Sigmoid colon (tissue), 7 donors: ENCODE measurements around the gene PSORS1C1. TPM values are rescaled to one million over a fixed set of nuclear protein-coding genes. Genes with fewer than 3 reads are reported as not detected.

Source experiments
- DNase-seq: peaks from one replicate; pipeline ENCODE4 v3.0.0-alpha.2; 2019
- H3K27ac ChIP-seq, 4 donors: fragments of 200-600 bp; sonication (generic); one replicate each; pipeline ENCODE4 v1.5.1; 2016 to 2019; ENCODE audit warnings: mild to moderate bottlenecking in 1 of 4
- H3K27me3 ChIP-seq, 3 donors: fragments of 200-600 bp; sonication (generic); one replicate each; pipeline ENCODE4 v1.5.1; 2019; ENCODE audit warnings: mild to moderate bottlenecking in 1 of 3
- H3K36me3 ChIP-seq, 4 donors: fragments of 200-600 bp; sonication (generic); one replicate each; pipeline ENCODE4 v1.5.1; 2016 to 2019
- H3K4me1 ChIP-seq, 4 donors: fragments of 200-600 bp; sonication (generic); one replicate each; pipeline ENCODE4 v1.5.1; 2017 to 2019
- H3K4me3 ChIP-seq, 4 donors: fragments of 200-600 bp; sonication (generic); one replicate each; pipeline ENCODE4 v1.5.1; 2017 to 2019; ENCODE audit warnings: mild to moderate bottlenecking in 2 of 4, moderate library complexity in 1 of 4
- H3K9me3 ChIP-seq, 4 donors: fragments of 200-600 bp in 3 of 4; sonication (generic) in 3 of 4; one replicate each; pipeline versions ENCODE4 v1.5.1 to v1.6.1; 2013 to 2019
- EP300 ChIP-seq, 4 donors: sonication (generic); formaldehyde crosslinking; IDR thresholded peaks; one replicate each; pipeline ENCODE4 v1.6.1; 2017; ENCODE audit warnings: antibody characterized with exemption in 4 of 4
- POLR2A ChIP-seq, 2 donors: fragments of 450-650 bp; IDR thresholded peaks; one replicate each; pipeline ENCODE4 v1.6.1; 2016; ENCODE audit warnings: antibody characterized with exemption in 2 of 2, mild to moderate bottlenecking in 2 of 2, moderate library complexity in 2 of 2
- POLR2AphosphoS5 ChIP-seq, 4 donors: sonication (generic); formaldehyde crosslinking; IDR thresholded peaks; one replicate each; pipeline ENCODE4 v1.6.1; 2017; ENCODE audit warnings: antibody characterized with exemption in 4 of 4
- WGBS, 2 donors: extraction: QIAGEN DNeasy Blood & Tissue Kit; methylation state at CpG; one replicate each; pipeline ENCODE4 v1.1.7; 2013; 5-methylcytosine and 5-hydroxymethylcytosine counted together
- intact Hi-C: fragments of 100-400 bp; cut with DNase I; formaldehyde crosslinking; loops from one replicate; pipeline ENCODE4 v1.15.1; 2023
- polyA plus RNA-seq, 3 donors: library from polyadenylated mRNA; stranded (reverse); fragments of 200-250 nt; gene quantifications; one replicate each; pipeline ENCODE4 v1.2.3, GENCODE V29; 2013
- total RNA-seq, 4 donors: library from RNA; depleted of rRNA; stranded (reverse); fragments of >200 nt; gene quantifications; one replicate each; pipeline ENCODE4 v1.1.0, GENCODE V29; 2016
- TF ChIP-seq, protein P1 (sequence below), 4 experiments: fragments of 450-650 bp in 3 of 4; fragments of 200-600 bp in 1 of 4; IDR thresholded peaks; one replicate each; pipeline ENCODE4 v1.5.1; 2016 to 2019; ENCODE audit warnings: antibody characterized with exemption in 4 of 4, mild to moderate bottlenecking in 3 of 4, moderate library complexity in 2 of 4
- donor health status: healthy with polysubstance abuse.
- donor health status: Bipolar disorder and iron deficiency.
- donor health status: healthy.

The PSORS1C1 gene
- total and polyA plus RNA-seq, 7 donors, result 0.49 to 33.3 (median 2.7) TPM

DNA sequence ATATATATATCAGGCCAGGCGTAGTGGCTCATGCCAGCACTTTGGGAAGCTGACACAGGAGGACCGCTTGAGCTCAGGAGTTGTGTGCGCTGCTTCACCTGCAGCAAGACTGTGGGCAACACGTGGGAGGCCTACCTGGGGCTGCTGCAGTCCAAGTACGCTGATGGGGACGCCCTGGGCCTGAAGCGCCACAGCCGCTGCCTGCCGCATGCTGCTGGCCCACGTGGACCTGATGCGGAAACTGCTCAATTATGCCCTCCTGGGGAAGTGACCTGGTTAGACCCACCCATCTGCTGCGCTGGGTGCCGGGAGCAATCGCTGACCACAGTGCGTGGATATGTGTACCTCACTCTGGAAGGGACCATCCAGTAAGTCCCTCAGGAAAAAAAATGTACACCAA is 26.0 kb downstream of the PSORS1C1 start:
- Histone ChIP-seq H3K36me3 (peaks cover 0 to 9% (median 2%) of the 10 kb centered on the region in 4 donors), H3K27me3 (no peaks in the 10 kb centered on the region), H3K4me3 (no peak overlapping the region), H3K9me3 (no peaks in the 10 kb centered on the region), H3K4me1 (peaks cover 0 to 23% (median 12%) of the 10 kb centered on the region in 4 donors), H3K27ac (no peak overlapping the region)
- no peak for TF ChIP-seq EP300 (IDR thresholded peaks at IDR 0.05)
- no peak for TF ChIP-seq POLR2A (IDR thresholded peaks at IDR 0.05)
- TF ChIP-seq, protein P1, sequence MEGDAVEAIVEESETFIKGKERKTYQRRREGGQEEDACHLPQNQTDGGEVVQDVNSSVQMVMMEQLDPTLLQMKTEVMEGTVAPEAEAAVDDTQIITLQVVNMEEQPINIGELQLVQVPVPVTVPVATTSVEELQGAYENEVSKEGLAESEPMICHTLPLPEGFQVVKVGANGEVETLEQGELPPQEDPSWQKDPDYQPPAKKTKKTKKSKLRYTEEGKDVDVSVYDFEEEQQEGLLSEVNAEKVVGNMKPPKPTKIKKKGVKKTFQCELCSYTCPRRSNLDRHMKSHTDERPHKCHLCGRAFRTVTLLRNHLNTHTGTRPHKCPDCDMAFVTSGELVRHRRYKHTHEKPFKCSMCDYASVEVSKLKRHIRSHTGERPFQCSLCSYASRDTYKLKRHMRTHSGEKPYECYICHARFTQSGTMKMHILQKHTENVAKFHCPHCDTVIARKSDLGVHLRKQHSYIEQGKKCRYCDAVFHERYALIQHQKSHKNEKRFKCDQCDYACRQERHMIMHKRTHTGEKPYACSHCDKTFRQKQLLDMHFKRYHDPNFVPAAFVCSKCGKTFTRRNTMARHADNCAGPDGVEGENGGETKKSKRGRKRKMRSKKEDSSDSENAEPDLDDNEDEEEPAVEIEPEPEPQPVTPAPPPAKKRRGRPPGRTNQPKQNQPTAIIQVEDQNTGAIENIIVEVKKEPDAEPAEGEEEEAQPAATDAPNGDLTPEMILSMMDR (IDR thresholded peaks at IDR 0.05), result no peak
- no peak for TF ChIP-seq POLR2AphosphoS5 (IDR thresholded peaks at IDR 0.05)
- DNase-seq, result no peak
- WGBS, 2 donors, result 85 to 87% methylated on average over 15 of the region's 15 CpGs
- intact Hi-C loops, result no loop called here

DNA sequence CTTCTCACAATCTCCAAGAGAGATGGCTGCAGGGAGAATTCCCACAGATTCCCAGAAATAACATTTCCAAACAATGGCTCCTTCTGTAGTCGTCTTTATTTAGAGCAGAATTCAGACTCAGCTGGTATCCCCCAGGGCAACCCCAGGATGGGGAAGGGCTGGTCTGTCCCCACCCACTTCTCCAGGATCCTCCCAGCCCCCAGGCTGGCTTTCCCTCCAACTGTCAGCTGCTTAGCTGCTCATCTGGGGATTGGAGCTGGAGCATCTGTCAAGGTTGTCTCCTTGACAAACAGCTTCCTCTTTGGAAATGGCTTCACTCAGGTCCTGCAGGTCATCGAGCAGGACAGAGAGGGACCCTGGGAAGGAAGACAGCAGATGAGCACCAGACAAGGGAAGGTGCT is 27.8 kb downstream of the PSORS1C1 start:
- Histone ChIP-seq H3K36me3 (peaks cover 0 to 9% (median 2%) of the 10 kb centered on the region in 4 donors), H3K27ac (no peak overlapping the region), H3K9me3 (no peaks in the 10 kb centered on the region), H3K4me3 (no peak overlapping the region), H3K4me1 (peaks cover 0 to 23% (median 10%) of the 10 kb centered on the region in 4 donors), H3K27me3 (no peaks in the 10 kb centered on the region)
- TF ChIP-seq POLR2AphosphoS5 (IDR thresholded peaks at IDR 0.05), result no peak
- no peak for TF ChIP-seq EP300 (IDR thresholded peaks at IDR 0.05)
- no peak for TF ChIP-seq POLR2A (IDR thresholded peaks at IDR 0.05)
- TF ChIP-seq, protein P1 (IDR thresholded peaks at IDR 0.05), result no peak
- no peak for DNase-seq
- 73 to 75% methylated on average over 2 of the region's 2 CpGs for WGBS, 2 donors
- intact Hi-C loops, result no loop called here

DNA sequence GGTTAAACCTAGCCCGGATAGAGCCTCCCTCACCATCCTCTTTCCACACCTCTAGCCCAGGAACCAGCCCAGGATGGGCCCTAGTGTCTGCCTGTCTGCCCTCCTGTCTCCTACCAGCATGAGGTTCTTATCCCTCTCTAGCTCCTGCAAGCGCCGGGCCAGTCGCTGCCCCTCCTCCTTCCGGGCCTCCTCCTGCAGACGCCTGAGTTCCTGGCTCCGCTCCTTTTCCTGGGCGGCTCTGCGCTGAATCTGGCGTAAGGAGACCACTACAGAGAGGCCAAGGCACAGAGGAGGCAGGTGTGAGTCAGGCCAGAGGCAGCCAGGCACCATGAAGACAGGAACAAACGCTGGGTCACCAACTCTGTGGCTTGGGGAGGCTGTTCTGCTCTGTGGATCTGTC is 28.5 kb downstream of the PSORS1C1 start:
- Histone ChIP-seq H3K27me3 (no peaks in the 10 kb centered on the region), H3K27ac (peak overlapping the region; percentile 8 to 66 (median 36)), H3K4me1 (peaks cover 0 to 17% (median 4%) of the 10 kb centered on the region in 4 donors), H3K4me3 (no peak overlapping the region), H3K9me3 (no peaks in the 10 kb centered on the region), H3K36me3 (peaks cover 0 to 9% (median 2%) of the 10 kb centered on the region in 4 donors)
- WGBS, 2 donors, result 74 to 77% methylated on average over 11 of the region's 11 CpGs
- DNase-seq, result peak; percentile 88
- intact Hi-C loops, result no loop called here
- no peak for TF ChIP-seq EP300 (IDR thresholded peaks at IDR 0.05)
- peak in 1 of 4 donors; percentile 25 for TF ChIP-seq POLR2AphosphoS5 (IDR thresholded peaks at IDR 0.05)
- no peak for TF ChIP-seq POLR2A (IDR thresholded peaks at IDR 0.05)

DNA sequence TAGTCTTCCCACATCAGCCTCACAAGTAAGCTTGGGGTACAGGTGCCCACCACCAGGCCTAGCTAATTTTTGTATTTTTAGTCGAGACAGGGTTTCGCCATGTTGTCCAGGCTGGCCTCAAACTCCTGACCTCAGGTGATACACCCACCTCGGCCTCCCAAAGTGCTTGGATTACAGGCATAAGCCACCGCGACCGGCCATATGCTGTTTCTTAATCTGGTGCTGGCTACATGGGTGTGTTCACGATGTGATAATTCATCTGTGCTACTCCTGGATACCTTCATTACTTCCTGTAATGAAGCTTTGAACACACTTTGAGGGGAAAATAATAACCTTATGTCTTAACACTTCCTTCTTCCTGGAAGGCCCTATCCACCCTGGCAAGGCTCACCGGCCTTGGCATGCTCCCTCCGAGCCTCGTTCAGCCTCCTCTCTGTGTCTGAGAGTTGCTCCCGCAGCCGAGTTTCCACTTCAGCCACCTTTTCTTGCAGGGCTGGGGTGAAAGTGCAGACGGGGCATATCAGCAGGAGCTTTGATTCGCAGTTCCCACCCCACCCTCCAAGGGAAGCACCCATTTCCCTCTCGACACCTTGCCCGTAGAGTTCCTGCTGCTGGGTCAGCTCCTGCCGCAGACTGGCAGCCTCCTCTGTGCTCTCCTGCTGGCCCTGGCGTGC is 29.8 kb downstream of the PSORS1C1 start:
- no peaks in the 10 kb centered on the region for H3K27me3 ChIP-seq
- intact Hi-C loops, result no loop called here
- H3K27ac ChIP-seq, result no peak overlapping the region
- no peak overlapping the region for H3K4me3 ChIP-seq
- 23 to 69% methylated on average over 18 of the region's 18 CpGs for WGBS, 2 donors
- peaks cover 0 to 12% (median 2%) of the 10 kb centered on the region in 4 donors for H3K36me3 ChIP-seq
- H3K9me3 ChIP-seq, result no peaks in the 10 kb centered on the region
- no peak for DNase-seq
- H3K4me1 ChIP-seq, result peaks cover 0 to 14% (median 4%) of the 10 kb centered on the region in 4 donors
- TF ChIP-seq POLR2A (IDR thresholded peaks at IDR 0.05), result no peak
- TF ChIP-seq, protein P1 (IDR thresholded peaks at IDR 0.05), result no peak
- no peak for TF ChIP-seq POLR2AphosphoS5 (IDR thresholded peaks at IDR 0.05)
- no peak for TF ChIP-seq EP300 (IDR thresholded peaks at IDR 0.05)

DNA sequence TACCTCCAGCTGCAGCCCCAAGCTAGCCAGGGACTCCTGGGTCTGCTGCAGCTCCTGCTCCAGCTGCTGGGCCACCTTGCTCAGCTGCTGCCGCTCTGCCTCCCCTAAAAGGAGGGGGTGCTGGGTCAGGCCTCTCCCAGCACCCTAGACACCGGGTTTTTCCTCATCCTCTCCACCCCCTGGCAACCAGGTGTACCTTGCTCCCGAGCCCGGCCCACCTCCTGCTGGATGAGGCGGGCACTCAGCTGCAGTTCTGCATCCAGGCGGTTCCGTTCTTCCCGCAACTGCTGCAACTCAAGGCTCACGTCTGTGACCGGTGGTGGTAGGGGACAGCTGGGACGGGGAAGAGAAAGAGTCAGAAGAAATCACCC is 30.4 kb downstream of the PSORS1C1 start:
- no peaks in the 10 kb centered on the region for H3K9me3 ChIP-seq
- peaks cover 0 to 17% (median 4%) of the 10 kb centered on the region in 4 donors for H3K36me3 ChIP-seq
- H3K4me3 ChIP-seq, result no peak overlapping the region
- TF ChIP-seq POLR2AphosphoS5 (IDR thresholded peaks at IDR 0.05) (no peak), POLR2A (IDR thresholded peaks at IDR 0.05) (no peak), EP300 (IDR thresholded peaks at IDR 0.05) (no peak)
- TF ChIP-seq, protein P1 (IDR thresholded peaks at IDR 0.05), result no peak
- H3K27ac ChIP-seq, result no peak overlapping the region
- intact Hi-C loops, result no loop called here
- H3K27me3 ChIP-seq, result no peaks in the 10 kb centered on the region
- peaks cover 0 to 12% (median 4%) of the 10 kb centered on the region in 4 donors for H3K4me1 ChIP-seq
- no peak for DNase-seq
- 15 to 70% methylated on average over 11 of the region's 11 CpGs for WGBS, 2 donors
